AG08395 (cell line): Measurements from ENCODE around the gene TGFB1I1.

Experiments used
- DNase-seq: peaks from one replicate; pipeline ENCODE4 v3.0.0; 2012; ENCODE audit warnings: mixed read lengths, low spot score

Gene TGFB1I1

DNA sequence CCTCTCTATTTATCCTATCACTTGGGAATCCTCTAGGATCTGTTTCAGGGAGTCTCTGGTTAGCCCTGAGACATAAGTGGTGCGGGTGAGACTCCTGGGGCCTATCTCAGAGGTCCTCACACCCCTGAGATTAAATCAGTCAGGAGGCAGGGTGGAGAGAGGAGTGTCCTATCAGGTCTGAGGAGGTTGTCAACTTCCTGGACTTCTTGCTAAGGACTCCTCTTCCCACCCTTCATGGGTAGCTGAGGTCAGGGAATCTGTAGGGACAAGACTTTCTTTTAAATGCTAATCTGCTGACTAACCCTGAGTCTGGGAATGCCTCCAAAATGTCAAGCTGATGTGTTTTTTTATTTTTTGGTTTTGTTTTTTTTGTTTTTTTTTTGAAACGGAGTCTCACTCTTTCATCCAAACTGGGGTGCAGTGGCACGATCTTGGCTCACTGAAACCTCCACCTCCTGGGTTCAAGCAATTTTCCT, 19.3 kb upstream of the TGFB1I1 start:
- DNase-seq, result peak; percentile 81

DNA sequence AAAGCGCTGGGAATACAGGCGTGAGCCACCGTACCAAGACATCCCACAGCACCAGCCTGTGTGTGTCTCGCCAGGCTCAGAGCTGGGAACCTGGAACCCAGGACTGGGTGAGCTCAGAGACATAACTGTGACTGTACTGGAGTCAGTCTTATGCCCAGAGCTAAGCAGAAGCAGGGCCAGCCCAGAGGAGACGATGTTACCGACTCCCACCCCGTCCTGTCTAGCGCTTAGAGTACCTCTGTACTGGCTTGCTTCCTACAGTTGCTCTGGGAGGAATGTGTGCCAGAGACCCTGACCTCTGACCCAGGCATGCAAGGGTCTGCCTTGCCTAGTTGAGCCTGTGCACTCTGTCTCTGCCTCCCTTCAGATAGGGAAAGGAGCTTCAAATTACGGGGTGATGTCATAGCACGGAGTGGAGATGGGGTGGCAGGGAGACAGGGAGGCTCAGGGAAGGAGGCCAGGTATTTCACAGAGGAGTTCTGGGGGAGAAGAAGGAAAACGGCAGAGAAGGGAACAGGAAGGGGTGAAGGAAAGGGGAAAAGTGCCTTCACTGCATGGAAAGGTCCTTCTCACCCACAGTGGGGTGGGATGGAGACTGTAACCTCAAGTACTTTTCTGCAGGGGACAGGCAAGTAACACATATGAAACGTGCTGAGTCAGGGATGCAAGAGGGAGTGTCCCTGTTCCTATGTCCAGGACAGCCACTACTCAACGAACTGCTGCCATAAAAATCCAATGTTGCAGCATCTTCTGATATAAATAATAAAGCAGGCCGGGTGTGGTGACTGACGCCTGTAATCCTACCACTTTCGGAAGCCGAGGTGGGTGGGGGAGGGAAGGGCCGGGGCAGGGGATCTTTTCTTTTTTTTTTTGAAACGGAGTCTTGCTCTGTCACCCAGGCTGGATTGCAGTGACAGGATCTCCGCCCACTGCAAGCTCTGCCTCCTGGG, 18.4 kb upstream of the TGFB1I1 start:
- no peak for DNase-seq

DNA sequence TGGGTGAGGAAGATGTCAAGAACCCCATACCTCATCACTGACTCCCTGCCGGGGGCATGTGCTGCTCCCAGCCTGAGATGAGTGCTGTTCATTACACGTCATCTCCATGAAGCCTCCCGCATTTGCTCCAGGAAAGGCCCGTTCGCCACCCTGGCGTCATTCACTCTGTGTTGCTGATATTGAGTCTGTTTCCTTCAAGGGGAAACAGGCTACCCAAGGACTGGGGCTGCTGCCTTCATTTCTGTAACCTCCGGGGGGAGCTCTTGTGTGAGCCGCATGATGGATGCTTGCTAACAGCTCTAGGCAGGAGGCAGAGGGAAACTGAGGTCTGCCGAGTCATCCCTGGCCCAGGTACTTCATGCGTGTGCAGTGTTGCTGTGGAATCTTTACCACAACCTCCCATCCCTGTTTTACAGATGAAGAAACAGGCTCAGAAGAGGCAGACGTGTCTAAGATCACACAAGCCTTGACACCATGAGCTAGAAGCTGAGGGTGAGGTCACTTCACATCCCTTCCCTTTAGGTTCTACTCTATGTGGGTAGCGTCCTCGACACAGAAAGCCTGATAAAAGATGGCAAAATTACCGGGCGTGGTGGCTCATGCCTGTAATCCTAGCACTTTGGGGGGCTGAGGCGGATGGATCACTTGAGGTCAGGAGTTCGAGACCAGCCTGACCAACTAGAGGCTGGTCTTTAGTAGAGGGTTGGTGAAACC, 16.2 kb upstream of the TGFB1I1 start:
- no peak for DNase-seq

DNA sequence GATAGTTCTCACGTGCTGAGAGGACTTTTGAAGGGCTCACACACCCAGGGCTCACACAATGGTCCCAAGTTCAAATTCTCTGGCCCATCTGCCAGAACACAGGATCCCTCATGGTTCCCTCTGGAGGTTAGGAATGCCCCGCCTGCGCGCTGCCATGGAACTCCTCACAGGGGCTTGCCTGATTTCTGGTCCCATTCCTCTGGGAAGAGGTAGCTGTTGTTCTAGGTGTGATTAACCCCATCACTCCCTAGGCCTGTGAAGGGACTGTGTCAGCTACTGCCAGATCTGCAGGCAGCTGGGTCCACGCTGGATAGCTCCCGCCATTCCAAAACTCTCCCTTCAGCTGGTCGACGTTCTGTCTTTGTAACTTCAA, 15.0 kb upstream of the TGFB1I1 start:
- no peak for DNase-seq

DNA sequence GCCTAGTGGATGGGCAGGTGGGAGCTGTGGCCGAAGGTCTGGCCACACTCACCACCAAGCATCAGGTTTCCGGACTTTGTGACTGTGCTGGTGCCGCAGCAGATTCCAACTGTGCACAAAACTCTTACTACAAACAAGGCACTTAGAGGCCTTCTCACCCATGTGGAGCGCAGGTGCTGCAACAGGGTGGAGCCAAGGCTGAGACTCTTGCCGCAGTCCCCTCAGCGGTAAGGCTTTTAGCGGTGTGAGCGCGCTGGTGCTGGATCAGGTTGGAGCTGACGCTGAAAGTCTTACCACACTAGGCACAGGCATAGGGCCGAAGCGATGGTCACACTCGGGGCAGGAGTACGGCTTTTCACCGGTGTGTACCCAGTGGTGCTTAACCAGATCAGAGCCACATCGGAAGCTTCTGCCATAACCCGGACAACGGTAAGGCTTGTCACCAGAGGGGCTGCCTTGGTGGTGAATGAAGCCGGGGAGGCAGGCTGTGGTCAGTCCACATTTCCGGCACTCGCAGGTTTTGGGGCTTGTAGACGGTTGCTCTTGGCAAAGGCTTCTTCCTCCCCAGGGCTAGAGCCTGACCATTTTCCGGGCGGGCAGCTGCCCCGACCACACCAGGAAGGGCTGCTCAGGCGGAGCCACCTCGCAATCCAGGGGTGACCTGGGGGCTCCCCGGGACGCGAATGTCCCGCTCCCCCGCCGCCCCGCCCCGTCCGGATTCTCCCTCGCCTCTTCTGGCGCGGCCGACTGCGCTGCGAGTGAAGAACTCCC, 13.7 kb upstream of the TGFB1I1 start:
- DNase-seq, result no peak

DNA sequence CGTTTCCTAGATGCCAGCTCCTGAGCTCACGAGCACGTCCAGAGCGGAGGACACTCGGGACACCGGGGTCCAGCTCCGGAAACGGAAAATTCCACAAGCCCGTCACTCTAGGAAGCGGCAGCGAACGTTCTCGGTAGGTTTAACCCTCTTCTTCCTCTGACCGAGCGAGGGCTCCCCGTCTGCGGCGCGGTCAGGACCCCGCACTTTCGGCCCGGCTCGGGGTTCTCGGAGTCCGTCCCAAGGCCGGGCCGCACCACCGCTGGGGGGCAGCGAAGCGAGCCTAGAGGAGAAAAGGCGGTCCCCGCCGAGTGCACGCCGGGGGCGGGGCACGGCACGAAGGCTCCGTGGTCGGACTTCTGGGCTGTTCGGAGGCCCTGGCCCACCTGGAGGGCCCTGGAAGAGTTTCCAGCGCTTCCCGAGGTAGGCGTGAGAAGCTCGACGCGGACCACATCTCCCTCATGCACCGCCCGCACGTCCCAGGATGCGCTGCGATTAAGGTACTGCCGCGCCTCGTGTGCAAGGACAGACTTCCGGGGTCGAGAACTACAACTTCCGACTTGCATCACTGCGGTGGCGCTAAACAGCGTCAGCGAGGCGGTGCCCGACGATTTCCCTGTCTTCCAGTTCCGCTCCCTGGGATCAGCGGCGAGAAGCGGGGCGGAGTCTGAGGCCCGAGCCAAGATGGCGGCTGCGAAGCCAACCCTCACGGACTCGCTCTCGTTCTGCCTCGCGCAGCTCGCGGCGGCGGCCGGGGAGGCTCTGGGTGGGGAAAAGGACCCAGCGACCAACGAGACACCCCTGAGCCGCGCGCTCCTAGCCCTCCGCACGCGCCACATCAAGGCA, 12.9 kb upstream of the TGFB1I1 start, which contains the start of gene ARMC5:
ARMC5 (plus strand) TSS at position 658 of the 843 bp plus-strand sequence; CDS start at position 682, 24 bp downstream.
- DNase-seq, result peak; percentile 89

DNA sequence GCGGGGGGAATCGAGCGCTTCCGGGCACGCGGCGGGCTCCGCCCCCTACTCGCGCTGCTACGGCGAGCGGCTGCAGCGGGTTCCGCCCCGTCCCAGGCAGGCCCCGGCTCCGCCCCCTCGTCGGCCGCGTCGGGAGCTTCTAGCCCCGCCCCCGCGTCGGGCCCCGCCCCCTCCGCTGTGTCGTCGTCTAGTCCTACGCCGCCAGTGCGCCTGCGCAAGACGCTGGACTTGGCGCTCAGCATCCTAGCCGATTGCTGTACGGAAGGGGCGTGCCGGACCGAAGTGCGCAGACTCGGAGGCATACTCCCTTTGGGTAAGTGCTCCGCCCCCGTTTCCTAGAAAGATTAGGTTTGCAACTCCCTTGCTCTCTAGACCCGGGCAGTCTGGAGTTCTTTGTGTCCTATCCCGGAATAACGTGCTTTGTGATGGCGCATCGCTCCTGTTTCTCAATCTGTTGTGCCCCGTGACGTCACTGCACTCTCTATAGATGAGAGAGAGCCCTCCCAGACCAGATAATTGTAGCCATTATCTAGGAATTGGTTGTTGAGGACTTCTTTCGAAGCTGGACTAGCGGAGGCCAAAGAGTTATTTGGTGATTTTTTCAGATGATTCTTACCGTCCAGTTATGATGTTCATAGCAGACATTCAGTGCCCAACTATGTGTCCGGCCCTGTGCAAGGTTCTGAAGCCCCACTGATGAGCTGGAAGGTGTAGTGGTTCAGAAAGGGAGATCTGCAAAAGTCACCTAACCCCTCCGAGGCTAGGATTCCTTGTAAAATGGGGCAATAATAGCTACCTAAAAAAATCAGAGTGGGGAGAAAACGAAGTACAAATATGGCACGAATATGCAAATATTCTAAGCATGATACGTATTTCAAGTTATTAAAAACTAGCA, 12.0 kb upstream of the TGFB1I1 start:
- peak; percentile 99 for DNase-seq

DNA sequence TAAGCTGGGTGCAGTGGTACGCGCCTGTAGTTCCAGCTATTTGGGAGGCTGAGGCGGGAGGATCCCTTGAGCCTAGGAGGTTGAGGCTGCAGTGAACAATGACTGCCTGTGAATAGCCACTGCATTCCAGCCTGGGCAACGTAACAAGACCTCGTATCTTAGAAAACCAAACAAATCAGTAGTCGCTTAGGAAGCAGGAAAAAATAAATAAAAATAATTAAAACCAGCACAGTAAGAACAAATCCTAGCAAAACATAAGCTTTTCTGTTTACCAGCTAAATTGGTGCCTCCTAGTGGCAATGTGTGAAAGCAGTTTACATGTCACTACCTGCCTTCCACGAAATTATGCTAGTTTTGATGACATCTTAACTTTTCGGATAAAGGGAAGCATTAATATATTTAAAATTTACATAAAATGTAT, 11.4 kb upstream of the TGFB1I1 start:
- DNase-seq, result peak; percentile 55

DNA sequence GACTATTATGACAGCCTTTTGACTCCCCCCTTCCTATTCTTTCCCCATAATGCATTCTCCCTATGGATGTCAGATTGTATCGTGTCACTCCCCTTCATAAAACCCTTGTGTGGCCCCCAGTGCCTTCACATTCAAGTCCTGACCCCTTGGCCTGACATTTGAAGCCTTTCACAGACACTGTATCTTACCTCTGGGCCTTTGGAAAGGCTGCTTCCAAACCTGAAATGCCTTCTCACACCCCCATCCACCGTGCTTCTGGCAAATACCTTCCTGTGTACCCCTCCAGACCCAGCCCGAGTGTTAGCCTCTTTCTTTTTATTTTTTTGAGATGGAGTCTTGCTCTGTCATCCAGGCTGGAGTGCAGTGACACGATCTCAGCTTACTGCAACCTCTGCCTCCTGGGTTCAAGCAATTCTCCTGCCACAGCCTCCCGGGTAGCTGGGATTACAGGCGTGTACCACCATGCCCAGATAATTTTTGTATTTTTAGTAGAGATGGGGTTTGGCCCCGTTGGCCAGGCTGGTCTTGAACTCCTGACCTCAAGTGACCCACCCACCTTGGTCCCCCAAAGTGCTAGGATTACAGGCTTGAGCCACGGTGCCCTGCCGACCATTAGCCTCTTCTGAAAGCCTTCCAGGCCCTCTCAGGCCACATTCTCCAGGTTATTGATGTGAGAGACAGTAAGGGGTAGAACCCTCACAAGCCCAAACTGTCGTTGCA, 10.6 kb upstream of the TGFB1I1 start:
- DNase-seq, result no peak

DNA sequence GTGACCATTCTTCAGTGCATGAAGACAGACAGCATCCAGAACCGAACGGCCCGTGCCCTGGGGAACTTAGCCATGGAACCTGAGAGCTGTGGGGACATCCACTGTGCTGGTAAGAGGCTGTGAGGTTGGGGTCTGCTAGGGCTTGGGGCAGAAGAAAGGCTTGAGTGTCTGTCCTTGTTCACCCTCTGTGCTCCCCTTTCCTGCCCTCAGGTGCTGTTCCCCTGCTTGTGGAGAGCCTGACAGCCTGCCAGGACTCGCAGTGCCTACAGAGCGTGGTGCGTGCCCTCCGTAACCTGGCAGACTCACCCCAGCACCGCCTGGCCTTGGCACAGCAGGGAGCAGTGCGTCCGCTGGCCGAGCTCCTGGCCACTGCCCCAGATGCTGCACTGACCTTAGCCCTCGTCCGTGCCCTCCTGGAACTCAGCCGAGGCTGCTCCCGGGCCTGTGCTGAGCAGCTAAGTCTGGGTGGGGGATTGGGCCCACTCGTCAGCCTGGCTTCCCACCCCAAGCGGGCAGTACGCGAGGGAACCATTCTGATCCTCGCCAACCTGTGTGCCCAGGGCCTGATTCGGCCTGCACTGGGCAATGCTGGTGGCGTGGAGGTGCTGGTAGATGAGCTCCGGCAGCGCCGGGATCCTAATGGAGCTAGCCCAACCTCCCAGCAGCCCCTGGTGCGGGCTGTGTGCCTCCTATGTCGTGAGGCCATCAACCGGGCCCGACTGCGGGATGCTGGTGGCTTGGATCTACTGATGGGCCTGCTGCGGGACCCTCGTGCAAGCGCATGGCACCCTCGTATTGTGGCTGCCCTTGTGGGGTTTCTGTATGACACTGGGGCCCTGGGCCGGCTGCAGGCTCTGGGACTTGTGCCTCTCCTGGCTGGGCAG, 9.8 kb upstream of the TGFB1I1 start:
- DNase-seq, result no peak

DNA sequence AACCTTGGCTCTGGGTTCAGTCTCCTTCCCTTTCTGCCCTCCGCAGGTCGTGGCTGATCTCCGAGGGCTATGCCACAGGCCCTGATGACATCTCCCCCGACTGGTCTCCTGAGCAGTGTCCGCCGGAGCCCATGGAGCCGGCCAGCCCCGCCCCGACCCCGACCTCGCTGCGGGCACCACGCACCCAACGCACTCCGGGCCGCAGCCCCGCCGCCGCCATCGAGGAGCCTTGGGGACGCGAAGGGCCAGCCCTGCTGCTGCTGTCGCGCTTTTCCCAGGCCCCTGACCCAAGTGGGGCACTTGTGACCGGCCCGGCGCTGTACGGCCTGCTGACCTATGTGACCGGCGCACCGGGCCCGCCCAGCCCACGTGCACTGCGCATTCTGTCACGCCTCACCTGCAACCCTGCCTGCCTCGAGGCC, 7.6 kb upstream of the TGFB1I1 start:
- no peak for DNase-seq

DNA sequence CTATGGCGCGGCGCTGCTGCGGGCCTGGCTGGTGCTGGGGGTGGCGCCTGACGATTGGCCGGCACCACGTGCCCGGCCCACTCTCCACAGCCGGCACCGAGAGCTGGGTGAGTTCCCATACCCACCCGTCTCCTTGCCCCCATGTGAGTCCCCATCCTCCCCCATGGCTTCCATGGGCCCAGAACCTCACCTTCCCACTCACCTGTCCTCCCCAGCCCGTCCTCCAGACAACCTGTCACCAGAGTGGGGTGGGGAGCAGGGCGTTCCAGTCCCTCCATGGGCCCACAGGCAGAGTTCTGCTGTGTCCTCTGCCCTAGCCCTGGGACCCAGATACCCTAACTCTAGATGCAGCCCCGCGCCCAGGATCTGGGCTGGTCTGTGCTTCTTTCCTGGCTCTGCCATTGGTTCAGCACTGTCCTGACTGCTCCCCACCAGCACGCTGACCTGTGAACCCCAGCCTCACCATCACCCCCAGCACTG, 7.1 kb upstream of the TGFB1I1 start:
- DNase-seq, result no peak

DNA sequence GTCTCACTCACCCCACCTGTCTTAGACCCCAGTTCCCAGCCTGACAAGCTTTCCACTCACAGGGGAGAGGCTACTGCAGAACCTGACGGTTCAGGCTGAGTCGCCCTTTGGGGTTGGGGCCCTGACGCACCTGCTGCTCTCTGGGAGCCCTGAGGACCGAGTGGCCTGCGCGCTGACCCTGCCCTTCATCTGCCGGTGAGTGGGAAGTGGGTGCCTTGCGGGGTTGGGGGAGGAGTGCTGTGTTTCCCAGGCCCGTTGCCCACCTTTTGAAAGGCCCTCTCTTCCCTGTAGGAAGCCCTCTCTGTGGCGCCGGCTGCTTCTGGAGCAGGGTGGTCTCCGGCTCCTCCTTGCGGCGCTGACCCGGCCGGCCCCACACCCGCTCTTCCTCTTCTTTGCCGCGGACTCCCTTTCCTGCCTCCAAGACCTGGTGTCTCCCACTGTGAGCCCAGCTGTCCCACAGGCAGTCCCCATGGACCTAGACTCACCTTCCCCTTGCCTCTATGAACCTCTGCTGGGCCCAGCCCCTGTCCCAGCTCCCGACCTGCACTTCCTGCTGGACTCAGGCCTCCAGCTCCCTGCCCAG, 6.1 kb upstream of the TGFB1I1 start:
- DNase-seq, result no peak

DNA sequence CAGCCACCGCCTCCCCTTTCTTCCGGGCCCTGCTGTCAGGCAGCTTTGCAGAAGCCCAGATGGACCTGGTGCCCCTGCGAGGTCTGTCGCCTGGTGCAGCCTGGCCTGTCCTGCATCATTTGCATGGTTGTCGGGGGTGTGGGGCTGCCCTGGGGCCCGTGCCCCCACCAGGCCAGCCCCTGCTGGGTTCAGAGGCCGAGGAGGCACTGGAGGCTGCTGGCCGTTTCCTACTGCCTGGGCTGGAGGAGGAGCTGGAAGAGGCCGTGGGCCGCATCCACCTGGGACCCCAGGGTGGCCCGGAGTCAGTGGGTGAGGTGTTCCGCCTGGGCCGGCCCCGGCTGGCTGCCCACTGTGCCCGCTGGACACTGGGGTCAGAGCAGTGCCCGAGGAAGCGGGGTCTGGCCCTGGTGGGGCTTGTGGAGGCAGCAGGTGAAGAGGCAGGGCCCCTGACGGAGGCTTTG, 5.5 kb upstream of the TGFB1I1 start:
- DNase-seq, result no peak

DNA sequence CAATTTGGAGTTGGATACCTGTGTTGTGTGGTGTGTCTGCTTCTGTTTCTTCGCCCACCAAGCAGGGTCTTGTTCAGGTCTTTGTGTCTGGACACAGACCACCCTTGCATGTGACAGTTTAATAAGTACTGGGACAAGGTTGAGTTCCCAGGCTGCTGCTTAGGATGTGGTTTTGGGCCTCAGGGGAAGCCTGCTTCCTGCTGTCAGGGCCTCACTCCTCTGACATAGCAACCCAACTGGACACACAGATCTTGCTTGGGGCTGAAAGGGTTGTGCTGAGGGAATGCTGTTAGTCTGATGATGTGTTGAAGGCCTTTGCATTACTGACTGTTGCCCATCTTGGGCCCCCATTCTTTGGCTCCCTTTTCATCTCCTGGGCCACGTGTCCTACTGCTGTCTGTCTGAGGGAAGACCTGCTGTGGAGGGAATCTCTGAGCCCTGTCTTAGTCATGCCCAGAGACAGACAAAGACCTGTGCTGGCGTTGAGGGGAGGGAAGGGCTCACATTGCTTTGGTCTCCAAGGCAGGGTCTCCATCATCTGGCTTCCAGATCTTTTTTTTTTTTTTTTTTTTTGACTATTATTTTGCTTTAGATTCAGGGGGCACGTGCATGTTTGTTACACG, 4.7 kb upstream of the TGFB1I1 start:
- peak; percentile 5 for DNase-seq

DNA sequence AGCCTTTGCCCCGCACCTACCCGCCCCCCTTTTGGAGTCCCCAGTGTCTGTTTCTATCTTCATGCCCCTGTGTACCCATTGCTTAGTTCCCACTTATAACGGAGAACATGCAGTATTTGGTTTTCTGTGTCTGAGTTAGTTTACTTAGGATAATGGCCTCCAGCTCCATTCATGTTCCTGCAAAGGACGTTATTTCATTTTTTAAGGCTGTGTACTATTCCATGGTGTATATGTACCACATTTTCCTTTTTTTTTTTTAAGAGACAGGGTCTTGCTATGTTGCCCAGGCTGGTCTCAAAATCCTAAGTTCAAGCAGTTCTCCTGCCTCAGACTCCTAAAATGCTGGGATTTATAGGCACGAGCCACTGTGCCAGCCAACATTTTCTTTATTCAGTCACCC, 4.1 kb upstream of the TGFB1I1 start:
- no peak for DNase-seq

DNA sequence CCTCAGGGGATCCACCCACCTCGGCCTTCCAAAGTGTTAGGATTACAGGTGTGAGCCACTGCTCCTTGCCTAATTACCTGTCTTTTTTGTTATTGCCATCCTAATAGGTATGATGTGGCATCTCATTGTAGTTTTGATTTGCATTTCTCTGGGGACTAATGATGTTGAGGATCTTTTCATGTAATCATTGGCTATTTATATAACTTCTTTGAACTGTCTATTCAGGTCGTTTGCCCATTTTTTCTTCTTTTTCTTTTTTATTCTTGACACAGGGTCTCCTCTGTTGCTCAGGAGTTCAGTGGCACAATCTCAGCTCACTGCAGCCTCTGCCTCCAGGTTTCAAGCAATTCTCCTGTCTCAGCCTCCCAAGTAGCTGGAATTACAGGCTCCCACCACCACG, 1.3 kb upstream of the TGFB1I1 start:
- no peak for DNase-seq
